Omental fat pad (tissue), 4 donors: Measurements from ENCODE around the gene CYP4F12. TPM values are rescaled to one million over a fixed set of nuclear protein-coding genes. Genes with fewer than 3 reads are reported as not detected.

ENCODE experiments used
- ATAC-seq: fragments of 150-250 bp; one replicate; pipeline ENCODE4 v1.9.1; 2016; ENCODE audit warnings: mild to moderate bottlenecking, moderate library complexity; ENCODE audit not compliant: low FRiP score
- DNase-seq: peaks from one replicate; pipeline ENCODE4 v3.0.0-alpha.2; 2019; ENCODE audit warnings: low spot score
- CTCF ChIP-seq, 3 donors: fragments of 450-650 bp; IDR thresholded peaks; one replicate each; pipeline ENCODE4 v1.5.1; 2016 to 2017; ENCODE audit warnings: antibody characterized with exemption in 3 of 3, mild to moderate bottlenecking in 3 of 3, moderate library complexity in 2 of 3
- total RNA-seq, 4 donors: library from RNA; depleted of rRNA; stranded (reverse); fragments of >200 nt; gene quantifications; one replicate each; pipeline ENCODE4 v1.1.0, GENCODE V29; 2016

Gene CYP4F12
- total RNA-seq, 4 donors from 2014 or later = 3.0 to 58.6 (median 11.9) TPM

GRCh38 chr19:15701757-15702533 lies 29.1 kb downstream of the CYP4F12 start:
- DNase-seq = no peak
- ATAC-seq = no peak
- no peak for TF ChIP-seq CTCF (IDR thresholded peaks at IDR 0.05)

- TF ChIP-seq CTCF (IDR thresholded peaks at IDR 0.05) = no peak
- ATAC-seq = no peak
- DNase-seq = peak; percentile 60
Observed at GRCh38 chr19:15702534-15702930, 29.6 kb downstream of the CYP4F12 start.

- DNase-seq = no peak
- no peak for TF ChIP-seq CTCF (IDR thresholded peaks at IDR 0.05)
- ATAC-seq = no peak
Observed at GRCh38 chr19:15714638-15715037, 41.8 kb downstream of the CYP4F12 start.

GRCh38 chr19:15715642-15716041 lies 42.8 kb downstream of the CYP4F12 start:
- no peak for TF ChIP-seq CTCF (IDR thresholded peaks at IDR 0.05)
- ATAC-seq = no peak
- no peak for DNase-seq

- DNase-seq = no peak
- ATAC-seq = no peak
- no peak for TF ChIP-seq CTCF (IDR thresholded peaks at IDR 0.05)
Observed at GRCh38 chr19:15717809-15718208, 44.9 kb downstream of the CYP4F12 start.

GRCh38 chr19:15721268-15721667 lies 48.4 kb downstream of the CYP4F12 start:
- no peak for TF ChIP-seq CTCF (IDR thresholded peaks at IDR 0.05)
- DNase-seq (no peak), ATAC-seq (no peak)

- TF ChIP-seq CTCF (IDR thresholded peaks at IDR 0.05) = no peak
- ATAC-seq = no peak
- DNase-seq = no peak
Observed at GRCh38 chr19:15722956-15723355, 50.1 kb downstream of the CYP4F12 start.
